HUES48 (cell line): ENCODE results near the gene DNALI1.
"Not testable (repeated sequence)": the region's sequence is repeated elsewhere in the genome, so short reads cannot be mapped to it uniquely, and the experiment has no call there.

Experiments
- H3K27ac ChIP-seq: one replicate; pipeline ENCODE4 v1.7.0; 2013; ENCODE audit warnings: low read depth, low read length, inconsistent platforms
- H3K27me3 ChIP-seq: 2 replicates; pipeline ENCODE4 v1.6.1; 2013; ENCODE audit warnings: mild to moderate bottlenecking, low read length; ENCODE audit not compliant: control insufficient read depth, insufficient read depth
- H3K36me3 ChIP-seq: 2 replicates; pipeline ENCODE4 v1.6.1; 2013; ENCODE audit warnings: low read length; ENCODE audit not compliant: control insufficient read depth, insufficient read depth
- H3K4me1 ChIP-seq: 2 replicates; pipeline ENCODE4 v1.6.1; 2013; ENCODE audit warnings: mild to moderate bottlenecking, low read length; ENCODE audit not compliant: control insufficient read depth, insufficient read depth
- H3K4me3 ChIP-seq: 2 replicates; pipeline ENCODE4 v1.5.1; 2013; ENCODE audit warnings: mild to moderate bottlenecking, low read depth, low read length
- H3K9ac ChIP-seq: 2 replicates; pipeline ENCODE4 v1.6.1; 2013; ENCODE audit warnings: mild to moderate bottlenecking, low read depth, low read length, moderate library complexity
- H3K9me3 ChIP-seq: 2 replicates; pipeline ENCODE4 v1.6.1; 2013; ENCODE audit warnings: low read length; ENCODE audit not compliant: control insufficient read depth, insufficient read depth

The DNALI1 gene

DNA sequence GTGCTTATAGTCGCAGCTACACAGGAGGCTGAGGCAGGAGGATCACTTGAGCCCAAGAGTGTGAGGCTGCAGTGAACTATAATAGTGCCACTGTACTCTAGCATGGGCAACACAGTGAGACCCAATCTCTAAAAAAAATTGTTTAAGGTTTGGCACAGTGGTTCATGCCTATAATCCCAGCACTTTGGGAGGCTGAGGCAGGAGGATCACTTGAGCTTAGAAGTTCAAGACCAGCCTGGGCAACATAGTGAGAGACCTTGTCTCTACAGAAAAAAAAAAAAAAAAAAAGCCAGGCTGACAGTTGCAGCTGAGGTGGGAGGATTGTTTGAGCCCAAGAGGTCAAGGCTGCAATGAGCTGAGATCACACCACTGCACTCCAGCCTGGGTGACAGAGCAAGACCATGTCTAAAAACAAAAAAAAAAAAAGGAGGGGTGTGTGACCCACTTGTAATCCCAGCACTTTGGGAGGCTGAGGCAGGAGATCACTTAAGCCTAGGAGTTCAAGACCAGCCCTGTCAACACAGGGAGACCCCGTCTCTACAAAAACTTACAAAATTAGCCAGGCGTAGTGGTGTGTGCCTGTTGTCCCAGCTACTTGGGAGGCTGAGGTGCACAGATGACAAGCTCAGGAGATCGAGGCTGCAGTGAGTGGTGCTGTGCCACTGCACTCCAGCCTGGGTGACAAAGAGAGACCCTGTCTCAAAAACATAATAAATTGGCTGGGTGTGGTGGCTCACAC, 24.2 kb upstream of the DNALI1 start:
- H3K9me3 ChIP-seq, H3K27ac ChIP-seq: not testable (repeated sequence)

GRCh38 chr1:37533317-37534093, 23.2 kb upstream of the DNALI1 start:
- Histone ChIP-seq H3K27ac (no peak overlapping the region), H3K9ac (no peak overlapping the region), H3K9me3 (no peaks in the 10 kb centered on the region), H3K27me3 (no peaks in the 10 kb centered on the region), H3K4me3 (no peak overlapping the region), H3K36me3 (peaks cover 28% of the 10 kb centered on the region), H3K4me1 (no peaks in the 10 kb centered on the region)

More for the DNA sequence above, 24.2 kb upstream of the DNALI1 start:
- not testable (repeated sequence) for H3K27me3 ChIP-seq, H3K4me1 ChIP-seq, H3K9ac ChIP-seq, H3K4me3 ChIP-seq
- H3K36me3 ChIP-seq = peaks cover 21% of the 10 kb centered on the region

- Histone ChIP-seq H3K27ac (no peak overlapping the region), H3K36me3 (peaks cover 58% of the 10 kb centered on the region), H3K9me3 (no peaks in the 10 kb centered on the region), H3K4me1 (no peaks in the 10 kb centered on the region), H3K27me3 (no peaks in the 10 kb centered on the region), H3K9ac (no peak overlapping the region), H3K4me3 (no peak overlapping the region)
Observed at GRCh38 chr1:37537378-37537777, 19.4 kb upstream of the DNALI1 start.

- H3K9me3 ChIP-seq, H3K4me1 ChIP-seq, H3K27ac ChIP-seq, H3K4me3 ChIP-seq, H3K27me3 ChIP-seq, H3K9ac ChIP-seq: not testable (repeated sequence)
- H3K36me3 ChIP-seq = peaks cover 69% of the 10 kb centered on the region
Observed at GRCh38 chr1:37539154-37539553, 17.6 kb upstream of the DNALI1 start.

- peaks cover 77% of the 10 kb centered on the region for H3K36me3 ChIP-seq
- no peaks in the 10 kb centered on the region for H3K4me1 ChIP-seq
Observed at GRCh38 chr1:37540036-37540785, 16.5 kb upstream of the DNALI1 start.

DNA sequence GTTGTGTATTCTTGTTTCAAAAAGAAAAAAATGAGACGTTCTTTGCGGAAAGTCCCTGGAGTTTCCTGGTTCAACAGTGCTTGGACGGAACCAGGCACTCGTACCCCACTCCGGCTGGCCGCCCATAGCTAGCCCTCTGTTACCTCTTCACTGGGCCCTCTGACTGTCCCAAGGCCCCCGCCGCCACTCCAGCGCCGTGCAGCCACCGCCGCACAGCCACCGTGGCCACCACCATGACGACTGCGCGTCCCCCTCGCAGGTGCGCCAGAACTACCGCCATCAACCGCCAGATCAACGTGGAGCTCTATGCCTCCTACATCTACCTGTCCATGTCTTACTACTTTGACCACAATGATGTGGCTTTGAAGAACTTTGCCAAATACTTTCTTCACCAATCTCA, 12.2 kb upstream of the DNALI1 start:
- Histone ChIP-seq H3K27me3 (no peaks in the 10 kb centered on the region), H3K27ac (no peak overlapping the region), H3K4me3 (no peak overlapping the region), H3K4me1 (no peaks in the 10 kb centered on the region), H3K9me3 (no peaks in the 10 kb centered on the region), H3K36me3 (peaks cover 72% of the 10 kb centered on the region), H3K9ac (no peak overlapping the region)

More at GRCh38 chr1:37540036-37540785, 16.5 kb upstream of the DNALI1 start:
- Histone ChIP-seq H3K9ac (no peak overlapping the region), H3K27me3 (no peaks in the 10 kb centered on the region), H3K27ac (no peak overlapping the region), H3K4me3 (no peak overlapping the region), H3K9me3 (no peaks in the 10 kb centered on the region)

GRCh38 chr1:37545019-37545418, 11.7 kb upstream of the DNALI1 start:
- Histone ChIP-seq H3K27me3 (no peaks in the 10 kb centered on the region), H3K27ac (no peak overlapping the region), H3K9ac (no peak overlapping the region), H3K4me3 (no peak overlapping the region), H3K9me3 (no peaks in the 10 kb centered on the region), H3K36me3 (peaks cover 71% of the 10 kb centered on the region), H3K4me1 (no peaks in the 10 kb centered on the region)

DNA sequence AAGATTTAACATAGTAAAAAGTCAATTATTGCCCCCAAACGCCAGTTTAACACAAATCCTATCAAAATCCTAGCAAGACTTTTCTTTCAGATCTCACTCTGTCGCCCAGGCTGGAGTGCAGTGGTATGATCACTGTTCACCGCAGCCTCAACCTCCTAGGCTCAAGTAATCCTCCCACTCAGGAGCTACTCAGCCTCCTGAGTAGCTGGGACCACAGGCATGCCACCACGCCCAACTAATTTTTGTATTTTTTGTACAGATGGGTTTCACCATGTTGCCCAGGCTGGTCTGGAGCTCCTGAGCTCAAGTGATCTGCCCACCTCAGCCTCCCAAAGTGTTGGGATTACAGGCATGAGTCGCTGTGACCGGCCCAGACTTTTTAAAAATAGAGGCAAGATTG, 7.4 kb upstream of the DNALI1 start:
- Histone ChIP-seq H3K36me3 (peaks cover 66% of the 10 kb centered on the region), H3K4me3 (no peak overlapping the region), H3K27me3 (no peaks in the 10 kb centered on the region), H3K27ac (no peak overlapping the region), H3K4me1 (peaks cover 8% of the 10 kb centered on the region), H3K9me3 (no peaks in the 10 kb centered on the region), H3K9ac (no peak overlapping the region)

DNA sequence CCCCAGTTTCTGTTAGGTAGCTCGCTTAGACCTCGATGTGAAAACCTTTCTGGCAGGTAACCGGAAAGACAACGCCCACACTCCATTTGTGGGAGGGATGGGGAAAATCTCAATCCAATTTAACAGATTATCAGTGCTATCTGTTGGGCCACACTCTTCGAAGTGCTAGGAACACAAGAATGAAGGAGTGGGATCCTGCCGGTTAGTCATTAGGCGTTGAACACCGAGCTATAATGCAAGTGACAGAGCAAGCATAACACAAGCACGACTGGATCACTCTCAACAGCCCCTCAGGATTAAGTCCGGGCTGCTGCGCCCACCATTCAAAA, 3.2 kb upstream of the DNALI1 start:
- peaks cover 12% of the 10 kb centered on the region for H3K4me1 ChIP-seq

DNA sequence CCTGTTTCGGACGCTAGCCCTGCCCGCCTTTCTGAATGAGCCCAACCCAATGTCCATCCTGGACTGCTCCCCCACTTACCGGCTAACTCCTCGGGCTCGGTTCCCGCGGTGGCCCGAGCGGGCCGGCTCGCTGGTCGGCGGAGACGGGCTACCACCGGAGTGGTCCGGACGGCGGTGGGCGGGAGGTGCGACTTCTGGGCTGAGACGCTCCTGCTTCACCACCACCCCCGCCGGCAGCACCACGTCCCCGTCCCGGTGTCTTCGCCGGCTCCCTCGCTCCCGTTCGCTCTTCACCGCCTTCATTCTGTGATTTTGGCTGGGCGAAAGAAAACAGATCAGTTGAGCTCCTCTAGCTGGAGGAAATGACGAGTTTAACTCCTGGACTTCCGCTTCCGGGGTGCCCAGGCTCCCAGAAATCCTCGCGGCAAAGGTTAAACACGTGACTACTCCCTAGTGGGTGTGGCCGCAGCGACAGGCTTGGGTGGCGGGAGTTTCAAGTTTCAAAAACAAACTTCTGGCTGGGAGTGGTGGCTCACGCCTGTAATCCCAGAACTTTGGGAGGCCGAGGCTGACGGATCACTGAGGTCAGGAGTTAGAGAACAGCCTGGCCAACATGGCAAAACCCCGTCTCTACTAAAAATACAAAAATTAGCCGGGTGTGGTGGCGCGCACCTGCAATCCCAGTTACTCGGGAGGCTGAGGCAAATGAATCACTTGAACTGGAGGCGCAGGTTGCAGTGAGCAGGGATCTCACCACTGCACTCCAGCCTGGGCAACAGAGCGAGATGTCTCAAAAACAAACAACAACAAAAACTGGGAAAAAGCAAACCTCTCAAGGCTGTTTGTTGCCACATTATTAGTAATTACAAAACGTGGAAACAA, 2.6 kb upstream of the DNALI1 start, which contains the start of gene SNIP1:
SNIP1 (minus strand) TSS at position 367 of the 882 bp plus-strand sequence; CDS start at position 303, 64 bp downstream.
- H3K4me3 ChIP-seq = peak within 1 kb of the TSS; percentile 96
- peaks cover 29% of the 10 kb centered on the region for H3K36me3 ChIP-seq
- peaks cover 12% of the 10 kb centered on the region for H3K4me1 ChIP-seq
- H3K9ac ChIP-seq = peak within 1 kb of the TSS; percentile 65
- H3K27ac ChIP-seq = peak within 1 kb of the TSS; percentile 78
- no peaks in the 10 kb centered on the region; the same call in 1 of the 2 replicates for H3K9me3 ChIP-seq
- no peaks in the 10 kb centered on the region for H3K27me3 ChIP-seq

More for the DNA sequence above, 3.2 kb upstream of the DNALI1 start:
- H3K9ac ChIP-seq = peak overlapping the region; percentile 65
- H3K27ac ChIP-seq = peak overlapping the region; percentile 78
- H3K36me3 ChIP-seq = peaks cover 35% of the 10 kb centered on the region
- H3K27me3 ChIP-seq = no peaks in the 10 kb centered on the region
- H3K4me3 ChIP-seq = peak overlapping the region; percentile 96
- no peaks in the 10 kb centered on the region; the same call in 1 of the 2 replicates for H3K9me3 ChIP-seq
